DOHH2 (cell line): ENCODE results near the gene COPS2.

Source experiments
- EZH2phosphoT487 ChIP-seq: fragments of 200-600 bp; sonication (generic); IDR thresholded peaks from 2 replicates; pipeline ENCODE4 v1.6.1; 2017; ENCODE audit warnings: borderline replicate concordance, mild to moderate bottlenecking, antibody characterized with exemption, low read length, moderate library complexity, mixed read lengths
- TF ChIP-seq, protein P1 (sequence below): fragments of 200-600 bp; sonication (generic); IDR thresholded peaks from one replicate; pipeline ENCODE4 v1.5.1; 2014; ENCODE audit warnings: antibody characterized with exemption, mild to moderate bottlenecking, low read depth, low read length; ENCODE audit not compliant: poor library complexity, severe bottlenecking

DNA sequence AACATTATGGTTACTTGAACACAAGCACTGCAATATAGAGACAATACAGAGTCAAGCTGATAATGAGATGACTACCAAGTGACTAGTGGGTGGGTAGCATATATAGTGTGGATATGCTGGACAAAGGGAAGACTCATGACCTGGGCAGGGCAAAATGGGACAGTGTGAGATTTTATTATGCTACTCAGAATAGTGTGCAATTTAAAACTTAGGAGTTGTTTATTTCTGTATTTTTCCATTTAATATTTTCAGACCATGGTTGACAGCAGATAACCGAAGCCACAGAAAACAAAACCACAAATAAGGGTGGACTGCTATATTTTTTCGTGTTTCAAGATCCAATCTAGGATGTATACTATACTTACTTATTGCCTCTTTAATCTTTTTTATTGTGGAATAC, 34.2 kb upstream of the COPS2 start:
- TF ChIP-seq, protein P1, sequence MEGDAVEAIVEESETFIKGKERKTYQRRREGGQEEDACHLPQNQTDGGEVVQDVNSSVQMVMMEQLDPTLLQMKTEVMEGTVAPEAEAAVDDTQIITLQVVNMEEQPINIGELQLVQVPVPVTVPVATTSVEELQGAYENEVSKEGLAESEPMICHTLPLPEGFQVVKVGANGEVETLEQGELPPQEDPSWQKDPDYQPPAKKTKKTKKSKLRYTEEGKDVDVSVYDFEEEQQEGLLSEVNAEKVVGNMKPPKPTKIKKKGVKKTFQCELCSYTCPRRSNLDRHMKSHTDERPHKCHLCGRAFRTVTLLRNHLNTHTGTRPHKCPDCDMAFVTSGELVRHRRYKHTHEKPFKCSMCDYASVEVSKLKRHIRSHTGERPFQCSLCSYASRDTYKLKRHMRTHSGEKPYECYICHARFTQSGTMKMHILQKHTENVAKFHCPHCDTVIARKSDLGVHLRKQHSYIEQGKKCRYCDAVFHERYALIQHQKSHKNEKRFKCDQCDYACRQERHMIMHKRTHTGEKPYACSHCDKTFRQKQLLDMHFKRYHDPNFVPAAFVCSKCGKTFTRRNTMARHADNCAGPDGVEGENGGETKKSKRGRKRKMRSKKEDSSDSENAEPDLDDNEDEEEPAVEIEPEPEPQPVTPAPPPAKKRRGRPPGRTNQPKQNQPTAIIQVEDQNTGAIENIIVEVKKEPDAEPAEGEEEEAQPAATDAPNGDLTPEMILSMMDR: no peak
- TF ChIP-seq EZH2phosphoT487: no peak
